Loucy (cell line): ENCODE data around the gene AP3D1.

ENCODE experiments used
- EZH2phosphoT487 ChIP-seq: fragments of 200-600 bp; IDR thresholded peaks from 2 replicates; pipeline ENCODE4 v1.6.1; 2018; ENCODE audit warnings: antibody characterized with exemption, mild to moderate bottlenecking, moderate library complexity, borderline replicate concordance
- TF ChIP-seq, protein P1 (sequence below): fragments of 200-600 bp; sonication (generic); conservative IDR thresholded peaks from 2 replicates; pipeline ENCODE4 v1.5.1; 2014; ENCODE audit warnings: mild to moderate bottlenecking, antibody characterized with exemption, low read length

DNA sequence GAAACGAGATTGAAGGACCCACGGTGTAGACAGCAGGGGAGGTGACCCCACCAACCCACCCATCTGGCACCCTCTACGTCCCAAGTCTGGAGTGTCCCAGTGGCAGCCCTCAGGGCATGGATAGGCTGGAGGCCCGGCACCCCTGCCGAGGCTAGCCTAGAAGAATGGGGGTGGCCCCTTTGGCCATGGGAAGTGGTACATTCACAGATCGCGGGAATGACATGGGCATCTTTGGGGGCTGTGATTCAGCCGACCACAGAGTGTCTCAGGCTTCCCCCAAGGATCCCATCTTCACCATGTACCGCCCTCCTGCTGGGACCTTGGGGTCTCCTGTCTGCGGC, 89.0 kb downstream of the AP3D1 start:
- TF ChIP-seq, protein P1, sequence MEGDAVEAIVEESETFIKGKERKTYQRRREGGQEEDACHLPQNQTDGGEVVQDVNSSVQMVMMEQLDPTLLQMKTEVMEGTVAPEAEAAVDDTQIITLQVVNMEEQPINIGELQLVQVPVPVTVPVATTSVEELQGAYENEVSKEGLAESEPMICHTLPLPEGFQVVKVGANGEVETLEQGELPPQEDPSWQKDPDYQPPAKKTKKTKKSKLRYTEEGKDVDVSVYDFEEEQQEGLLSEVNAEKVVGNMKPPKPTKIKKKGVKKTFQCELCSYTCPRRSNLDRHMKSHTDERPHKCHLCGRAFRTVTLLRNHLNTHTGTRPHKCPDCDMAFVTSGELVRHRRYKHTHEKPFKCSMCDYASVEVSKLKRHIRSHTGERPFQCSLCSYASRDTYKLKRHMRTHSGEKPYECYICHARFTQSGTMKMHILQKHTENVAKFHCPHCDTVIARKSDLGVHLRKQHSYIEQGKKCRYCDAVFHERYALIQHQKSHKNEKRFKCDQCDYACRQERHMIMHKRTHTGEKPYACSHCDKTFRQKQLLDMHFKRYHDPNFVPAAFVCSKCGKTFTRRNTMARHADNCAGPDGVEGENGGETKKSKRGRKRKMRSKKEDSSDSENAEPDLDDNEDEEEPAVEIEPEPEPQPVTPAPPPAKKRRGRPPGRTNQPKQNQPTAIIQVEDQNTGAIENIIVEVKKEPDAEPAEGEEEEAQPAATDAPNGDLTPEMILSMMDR, result no peak
- TF ChIP-seq EZH2phosphoT487, result no peak
